Measurements from ENCODE around the gene UQCR10. TPM values are rescaled to one million over a fixed set of nuclear protein-coding genes. Genes with fewer than 3 reads are reported as not detected.

Gene UQCR10
- total RNA-seq, 4 donors from 2014 or later, result 22.4 to 139 (median 47.3) TPM

- no peak overlapping the region for H3K4me3 ChIP-seq
- H3K9me3 ChIP-seq, result no peaks in the 10 kb centered on the region
- H3K27me3 ChIP-seq, result no peaks in the 10 kb centered on the region
- DNase-seq, result peak; percentile 74
- intact Hi-C loops (cut with DNase I; ENCODE audit: low total_unique reads), result no loop called here
- in situ Hi-C loops (cut with MboI; ENCODE audit: low pct_ligation_motif_present in 1 of 4, low pct_unique_long_range_greater_than_20kb in 1 of 4, low sequenced_read_pairs in 3 of 4), result no loop called here
- H3K27ac ChIP-seq, result peak overlapping the region; percentile 19 to 70 (median 50)
- whole genome bisulfite sequencing, 2 donors (ENCODE audit: low coverage in 1 of 2), result 47% methylated on average over 5 of the region's 7 CpGs; no CpG with 5 or more reads in 1 of the 2 donors
- H3K4me1 ChIP-seq, result peaks cover 6 to 31% (median 20%) of the 10 kb centered on the region in 4 donors
- TF ChIP-seq, protein P1, sequence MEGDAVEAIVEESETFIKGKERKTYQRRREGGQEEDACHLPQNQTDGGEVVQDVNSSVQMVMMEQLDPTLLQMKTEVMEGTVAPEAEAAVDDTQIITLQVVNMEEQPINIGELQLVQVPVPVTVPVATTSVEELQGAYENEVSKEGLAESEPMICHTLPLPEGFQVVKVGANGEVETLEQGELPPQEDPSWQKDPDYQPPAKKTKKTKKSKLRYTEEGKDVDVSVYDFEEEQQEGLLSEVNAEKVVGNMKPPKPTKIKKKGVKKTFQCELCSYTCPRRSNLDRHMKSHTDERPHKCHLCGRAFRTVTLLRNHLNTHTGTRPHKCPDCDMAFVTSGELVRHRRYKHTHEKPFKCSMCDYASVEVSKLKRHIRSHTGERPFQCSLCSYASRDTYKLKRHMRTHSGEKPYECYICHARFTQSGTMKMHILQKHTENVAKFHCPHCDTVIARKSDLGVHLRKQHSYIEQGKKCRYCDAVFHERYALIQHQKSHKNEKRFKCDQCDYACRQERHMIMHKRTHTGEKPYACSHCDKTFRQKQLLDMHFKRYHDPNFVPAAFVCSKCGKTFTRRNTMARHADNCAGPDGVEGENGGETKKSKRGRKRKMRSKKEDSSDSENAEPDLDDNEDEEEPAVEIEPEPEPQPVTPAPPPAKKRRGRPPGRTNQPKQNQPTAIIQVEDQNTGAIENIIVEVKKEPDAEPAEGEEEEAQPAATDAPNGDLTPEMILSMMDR (IDR thresholded peaks at IDR 0.05), result no peak
- TF ChIP-seq EP300 (IDR thresholded peaks at IDR 0.05; ENCODE audit: low read depth) (no peak), POLR2A (IDR thresholded peaks at IDR 0.05) (no peak), POLR2AphosphoS5 (IDR thresholded peaks at IDR 0.05) (no peak)
- no peaks in the 10 kb centered on the region for H3K36me3 ChIP-seq
Observed at GRCh38 chr22:29782061-29782845, 15.1 kb downstream of the UQCR10 start.

GRCh38 chr22:29784451-29785361 lies 17.5 kb downstream of the UQCR10 start:
- no peaks in the 10 kb centered on the region for H3K27me3 ChIP-seq
- no peak overlapping the region for H3K4me3 ChIP-seq
- in situ Hi-C loops (cut with MboI; ENCODE audit: low pct_ligation_motif_present in 1 of 4, low pct_unique_long_range_greater_than_20kb in 1 of 4, low sequenced_read_pairs in 3 of 4), result no loop called here
- TF ChIP-seq POLR2A (IDR thresholded peaks at IDR 0.05), result no peak
- TF ChIP-seq EP300 (IDR thresholded peaks at IDR 0.05; ENCODE audit: low read depth), result no peak
- no peak for TF ChIP-seq POLR2AphosphoS5 (IDR thresholded peaks at IDR 0.05)
- TF ChIP-seq, protein P1 (IDR thresholded peaks at IDR 0.05), result no peak
- DNase-seq, result no peak
- H3K9me3 ChIP-seq, result no peaks in the 10 kb centered on the region
- intact Hi-C loops (cut with DNase I; ENCODE audit: low total_unique reads), result no loop called here
- 64 to 71% methylated on average over 2 to 9 of the region's 9 CpGs for WGBS, 2 donors (ENCODE audit: low coverage in 1 of 2)
- H3K4me1 ChIP-seq, result peaks cover 6 to 31% (median 20%) of the 10 kb centered on the region in 4 donors
- H3K27ac ChIP-seq, result peak overlapping the region in 3 of 4 donors; percentile 21 to 51 (median 29)
- H3K36me3 ChIP-seq, result peaks cover 0 to 10% (median 2%) of the 10 kb centered on the region in 4 donors

- Histone ChIP-seq H3K4me1 (peaks cover 6 to 26% (median 17%) of the 10 kb centered on the region in 4 donors), H3K36me3 (peaks cover 0 to 17% (median 8%) of the 10 kb centered on the region in 4 donors)
- in situ Hi-C loops (cut with MboI; ENCODE audit: low pct_ligation_motif_present in 1 of 4, low pct_unique_long_range_greater_than_20kb in 1 of 4, low sequenced_read_pairs in 3 of 4), result no loop called here
Observed at GRCh38 chr22:29786031-29786430, 18.9 kb downstream of the UQCR10 start.

More at GRCh38 chr22:29786031-29786430, 18.9 kb downstream of the UQCR10 start:
- no peak for DNase-seq
- WGBS, 2 donors (ENCODE audit: low coverage in 1 of 2), result 54% methylated on average over 5 of the region's 5 CpGs; no CpG with 5 or more reads in 1 of the 2 donors
- Histone ChIP-seq H3K9me3 (no peaks in the 10 kb centered on the region), H3K4me3 (no peak overlapping the region), H3K27ac (no peak overlapping the region), H3K27me3 (no peaks in the 10 kb centered on the region)
- intact Hi-C loops (cut with DNase I; ENCODE audit: low total_unique reads), result no loop called here
- TF ChIP-seq, protein P1 (IDR thresholded peaks at IDR 0.05), result no peak
- TF ChIP-seq POLR2AphosphoS5 (IDR thresholded peaks at IDR 0.05) (no peak), POLR2A (IDR thresholded peaks at IDR 0.05) (no peak), EP300 (IDR thresholded peaks at IDR 0.05; ENCODE audit: low read depth) (no peak)

All from transverse colon (tissue), 4 donors.